NCI-H146 treated with DMSO at 0.1 percent for 48 hours (cell line): ENCODE data around the gene HHEX.
"Not testable (repeated sequence)": the region's sequence is repeated elsewhere in the genome, so short reads cannot be mapped to it uniquely, and the experiment has no call there.

Experiments used
- DNase-seq: peaks from one replicate; lab custom pipeline; 2025; ENCODE audit not compliant: unreplicated experiment; lab: John Stamatoyannopoulos, UW

Gene HHEX

DNA sequence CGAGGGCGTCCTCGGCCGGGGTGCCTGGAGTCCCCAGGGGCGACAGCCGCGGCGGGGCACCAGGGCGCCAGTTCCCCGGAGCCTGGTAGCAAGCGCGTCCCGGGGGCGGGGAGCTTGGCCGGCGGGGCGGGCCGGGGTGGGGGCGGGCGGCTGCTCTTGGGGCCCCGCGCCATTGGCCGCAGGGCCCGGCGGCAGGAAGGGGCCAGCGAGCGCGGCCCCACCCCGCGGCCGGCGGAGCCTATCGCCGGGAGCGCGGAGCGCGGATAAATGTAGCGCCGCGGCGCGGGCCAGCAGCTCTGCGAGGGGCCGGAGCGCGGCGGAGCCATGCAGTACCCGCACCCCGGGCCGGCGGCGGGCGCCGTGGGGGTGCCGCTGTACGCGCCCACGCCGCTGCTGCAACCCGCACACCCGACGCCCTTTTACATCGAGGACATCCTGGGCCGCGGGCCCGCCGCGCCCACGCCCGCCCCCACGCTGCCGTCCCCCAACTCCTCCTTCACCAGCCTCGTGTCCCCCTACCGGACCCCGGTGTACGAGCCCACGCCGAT is at the start of gene HHEX:
Gene HHEX, plus strand, starts transcription at position 293 of the 548 bp plus-strand sequence. Its CDS starts 32 bp downstream, at position 325.
- no peak for DNase-seq

DNA sequence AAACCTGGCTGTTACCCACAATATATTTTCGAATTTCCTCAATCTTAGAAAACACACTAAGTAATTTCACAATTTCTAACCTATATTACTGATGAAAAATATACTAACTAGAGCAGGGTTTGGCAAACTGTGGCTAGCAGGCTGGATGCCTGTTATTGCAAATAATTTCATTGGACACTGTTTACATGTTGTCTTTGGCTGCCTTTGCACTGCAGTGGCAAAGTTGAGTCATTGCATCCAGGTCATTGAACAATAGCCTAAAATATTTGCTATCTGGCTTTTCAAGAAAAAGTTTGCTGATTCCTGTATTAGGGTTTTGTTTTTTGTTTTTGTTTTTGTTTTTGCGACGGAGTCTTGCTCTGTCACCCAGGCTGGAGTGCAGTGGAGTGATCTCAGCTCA is 49.6 kb upstream of the HHEX start:
- no peak for DNase-seq

- no peak for DNase-seq
These were observed 48.3 kb upstream of the HHEX start for GRCh38 chr10:92641492-92641891.

- no peak for DNase-seq
These were observed 44.8 kb upstream of the HHEX start for GRCh38 chr10:92644921-92645320.

DNA sequence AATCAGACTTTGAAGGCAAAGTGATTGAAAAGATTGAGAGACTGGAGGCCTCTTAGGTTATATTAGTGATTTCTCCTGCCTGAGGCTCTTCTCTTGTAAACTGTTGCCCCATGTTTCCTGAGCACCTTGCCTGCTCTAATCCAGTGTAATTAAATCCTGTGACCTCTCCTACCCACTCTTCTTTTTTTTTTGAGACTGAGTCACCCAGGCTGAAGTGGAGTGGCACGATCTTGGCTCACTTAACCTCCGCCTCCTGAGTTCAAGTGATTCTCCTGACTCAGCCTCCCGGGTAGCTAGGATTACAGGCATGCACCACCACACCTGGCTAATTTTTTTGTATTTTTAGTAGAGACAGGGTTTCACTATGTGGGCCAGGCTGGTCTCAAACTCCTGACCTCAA is 38.9 kb upstream of the HHEX start:
- DNase-seq: not testable (repeated sequence)

GRCh38 chr10:92655426-92655825 is 34.3 kb upstream of the HHEX start:
- DNase-seq: no peak

DNA sequence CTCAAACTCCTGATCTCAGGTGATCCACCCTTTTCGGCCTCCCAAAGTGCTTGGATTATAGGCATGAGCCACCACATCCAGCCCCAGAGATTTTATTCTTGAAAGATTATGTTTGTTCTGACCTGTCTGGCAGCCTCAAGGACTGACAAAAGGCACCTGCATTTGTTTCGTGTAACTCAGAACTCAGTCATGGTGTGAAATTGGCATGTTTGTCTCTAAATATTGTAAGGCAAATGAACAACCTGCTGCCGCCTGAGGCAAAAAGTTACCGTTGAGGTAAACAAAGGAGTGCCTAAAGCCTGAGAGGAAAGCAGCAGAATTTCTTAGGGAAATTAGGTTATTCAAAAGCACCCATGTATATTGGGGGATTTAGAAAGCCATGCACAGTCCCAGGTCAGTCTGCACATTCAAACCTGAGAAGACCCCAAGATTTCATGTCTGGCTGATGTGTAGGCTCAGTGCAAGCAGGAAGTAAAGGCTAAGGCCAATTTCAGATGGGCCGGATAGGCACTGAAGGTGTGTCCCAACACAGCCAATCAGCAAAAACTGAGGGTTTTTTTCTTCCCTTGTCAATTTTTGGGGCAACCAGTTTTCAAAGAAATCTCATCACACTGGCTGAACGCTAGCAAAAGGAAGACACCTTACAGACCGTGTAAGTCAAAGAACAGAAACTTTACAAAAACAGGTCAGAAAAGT is 33.3 kb upstream of the HHEX start:
- DNase-seq: no peak

GRCh38 chr10:92657024-92657423 is 32.7 kb upstream of the HHEX start:
- no peak for DNase-seq

GRCh38 chr10:92662848-92663247 is 26.9 kb upstream of the HHEX start:
- DNase-seq: no peak

DNA sequence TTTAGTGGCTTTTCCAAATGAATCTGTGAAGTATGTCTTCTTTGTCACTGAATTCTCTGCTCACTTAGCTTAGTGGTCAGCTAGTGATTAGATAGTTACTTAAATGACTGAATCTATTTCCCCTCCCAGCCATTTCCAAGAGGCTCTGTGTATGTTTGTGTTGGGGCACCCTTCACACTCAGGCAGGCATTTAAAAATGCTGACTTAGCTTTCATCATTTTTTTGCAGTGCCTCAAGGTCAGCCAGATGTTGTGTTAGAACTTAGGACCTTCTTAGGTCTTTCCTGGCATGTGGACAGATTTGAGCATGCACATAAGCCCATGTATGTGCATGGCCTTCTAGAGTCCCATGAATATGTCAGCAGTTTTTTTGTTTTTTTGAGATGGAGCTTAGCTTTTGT is 25.4 kb upstream of the HHEX start:
- no peak for DNase-seq

- DNase-seq: no peak
These were observed 22.7 kb upstream of the HHEX start for GRCh38 chr10:92667078-92667477.

DNA sequence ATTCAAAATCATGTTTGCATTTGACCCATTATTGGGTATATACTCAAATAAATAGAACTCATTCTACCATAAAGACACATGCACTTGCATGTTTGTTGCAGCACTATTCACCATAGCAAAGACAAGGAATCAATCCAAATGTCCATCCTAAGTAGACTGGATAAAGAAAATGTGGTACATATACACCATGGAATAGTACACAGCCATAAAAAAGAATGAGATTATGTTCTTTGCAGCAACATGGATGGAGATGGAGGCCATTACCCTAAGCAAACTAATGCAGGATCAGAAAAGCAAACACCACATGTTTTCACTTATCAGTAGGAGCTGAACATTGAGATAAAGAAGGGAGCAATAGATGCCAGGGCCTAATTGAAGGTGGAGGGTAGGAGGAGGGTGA is 12.0 kb upstream of the HHEX start:
- no peak for DNase-seq

- DNase-seq: no peak
These were observed 11.5 kb upstream of the HHEX start for GRCh38 chr10:92678206-92678605.

DNA sequence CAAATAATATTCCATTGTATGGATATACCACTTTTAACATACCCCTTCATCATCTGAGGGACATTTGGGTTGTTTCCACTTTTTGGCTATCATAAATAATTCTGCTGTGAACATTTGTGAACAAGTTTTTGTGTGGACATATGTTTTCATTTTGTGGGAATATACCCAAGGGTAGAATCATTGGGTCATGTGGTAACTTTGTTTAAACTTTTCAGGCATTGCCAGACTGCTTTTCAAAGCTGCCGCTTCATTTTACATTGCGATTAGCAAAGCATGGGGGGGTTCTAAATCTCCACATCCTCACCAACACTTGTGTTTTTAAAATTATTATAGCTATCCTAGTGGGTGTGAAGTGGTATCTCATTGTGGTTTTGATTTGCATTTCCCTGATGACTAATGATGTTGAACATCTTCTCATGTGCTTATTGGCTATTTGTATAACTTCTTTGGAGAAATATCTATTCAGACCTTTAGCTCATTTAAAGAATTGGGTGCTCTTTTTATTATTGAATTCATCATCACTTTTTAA is 8.4 kb upstream of the HHEX start:
- no peak for DNase-seq

- DNase-seq: no peak
These were observed 1.2 kb upstream of the HHEX start for GRCh38 chr10:92688573-92688926.

DNA sequence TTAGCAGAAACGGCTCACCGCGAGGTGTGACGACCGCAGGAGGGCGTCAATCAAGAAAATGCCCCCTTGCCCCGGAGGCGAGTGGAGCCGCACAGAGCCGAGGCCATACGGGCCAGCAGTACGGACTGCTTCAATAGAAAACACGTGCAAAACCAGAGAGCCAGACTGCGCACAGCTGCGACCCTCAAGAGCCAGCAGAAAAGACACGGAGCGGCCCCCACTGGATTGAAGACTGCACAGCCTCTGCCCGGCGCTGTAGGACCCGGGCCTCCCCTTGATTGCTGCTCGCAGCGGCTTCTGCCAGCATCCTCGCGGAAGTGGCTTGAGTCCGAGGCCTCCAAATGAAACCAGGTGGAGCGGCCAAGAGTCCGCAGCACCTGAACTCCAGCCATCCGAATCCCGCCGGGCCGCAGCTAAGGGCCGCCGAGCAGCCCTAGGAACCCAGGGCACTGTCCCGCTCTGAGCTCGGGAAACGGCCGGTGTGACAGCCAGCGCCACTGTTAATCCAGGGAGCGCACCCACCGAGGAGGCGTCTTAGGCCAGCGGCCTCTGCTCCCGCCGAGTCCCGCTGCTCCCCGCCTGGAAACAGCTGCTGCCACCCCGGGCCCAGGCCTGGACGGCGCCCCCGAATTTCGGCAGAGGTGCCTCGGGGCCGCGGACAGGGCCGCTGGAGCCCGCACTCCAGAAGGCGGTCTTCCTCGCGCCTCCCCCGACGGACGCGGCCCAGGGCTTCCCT is 660 bp upstream of the HHEX start:
- no peak for DNase-seq

DNA sequence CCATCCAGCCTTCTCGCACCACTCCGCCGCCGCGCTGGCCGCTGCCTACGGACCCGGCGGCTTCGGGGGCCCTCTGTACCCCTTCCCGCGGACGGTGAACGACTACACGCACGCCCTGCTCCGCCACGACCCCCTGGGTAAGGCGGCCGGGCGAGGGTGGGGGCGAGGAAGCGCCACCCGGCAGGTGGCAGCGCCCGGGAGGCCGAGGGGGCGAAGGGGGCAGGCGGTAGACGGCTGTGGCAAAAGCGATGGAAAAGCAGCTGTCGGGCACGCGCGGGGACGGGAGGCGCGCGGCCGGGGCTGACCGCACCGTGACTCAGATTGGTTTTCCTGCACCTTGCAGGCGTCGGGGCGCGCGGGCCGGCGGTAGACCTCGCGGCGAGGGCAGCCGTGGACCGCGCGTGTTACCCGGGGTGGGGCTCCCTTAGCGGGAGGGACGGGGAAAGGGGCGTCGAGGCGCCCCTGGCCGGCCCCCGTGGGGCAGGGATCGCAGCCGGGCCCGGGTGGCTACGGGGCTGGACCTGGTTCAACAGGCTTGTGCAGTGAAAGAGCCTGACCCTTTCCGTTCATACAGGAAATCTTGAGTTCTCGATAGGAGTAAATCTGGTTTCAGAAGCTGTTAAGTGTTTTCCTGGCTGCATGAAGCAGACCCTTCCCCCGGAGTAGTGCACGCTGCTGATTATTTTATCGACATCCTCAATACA is 608 bp downstream of the HHEX start:
- peak; percentile 7 for DNase-seq

DNA sequence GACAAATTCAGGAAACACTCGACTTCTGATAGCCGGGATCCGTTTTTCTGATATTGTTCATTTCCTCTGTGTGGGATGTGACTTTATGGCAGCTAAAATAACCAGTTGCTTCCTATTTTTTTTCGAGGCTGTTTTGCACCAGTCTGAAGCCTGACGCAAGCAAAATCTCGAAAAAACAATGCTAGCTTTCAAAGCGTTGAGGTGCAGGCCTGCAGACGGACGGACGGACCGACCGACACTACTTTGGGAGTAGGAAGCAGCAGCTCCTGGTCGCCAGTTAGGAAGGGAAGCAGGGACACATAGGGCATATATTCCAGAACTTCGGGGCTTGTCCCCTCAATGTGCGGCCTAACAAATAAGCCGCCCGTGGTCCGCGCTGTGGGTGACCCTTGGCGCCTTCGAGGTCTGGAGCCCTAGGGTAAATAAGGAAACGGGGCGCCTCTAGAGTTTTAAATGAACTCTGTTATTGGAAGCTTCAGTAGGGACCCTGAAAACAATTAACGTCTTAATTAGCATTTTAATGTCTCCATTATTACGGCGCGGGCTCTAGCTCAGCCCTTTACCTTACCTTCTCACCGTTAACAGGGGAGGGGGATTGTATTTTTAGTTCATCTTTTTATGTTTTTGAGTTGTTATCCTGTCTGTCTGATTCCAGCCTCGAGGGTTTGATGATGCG is 1.3 kb downstream of the HHEX start:
- DNase-seq: no peak

DNA sequence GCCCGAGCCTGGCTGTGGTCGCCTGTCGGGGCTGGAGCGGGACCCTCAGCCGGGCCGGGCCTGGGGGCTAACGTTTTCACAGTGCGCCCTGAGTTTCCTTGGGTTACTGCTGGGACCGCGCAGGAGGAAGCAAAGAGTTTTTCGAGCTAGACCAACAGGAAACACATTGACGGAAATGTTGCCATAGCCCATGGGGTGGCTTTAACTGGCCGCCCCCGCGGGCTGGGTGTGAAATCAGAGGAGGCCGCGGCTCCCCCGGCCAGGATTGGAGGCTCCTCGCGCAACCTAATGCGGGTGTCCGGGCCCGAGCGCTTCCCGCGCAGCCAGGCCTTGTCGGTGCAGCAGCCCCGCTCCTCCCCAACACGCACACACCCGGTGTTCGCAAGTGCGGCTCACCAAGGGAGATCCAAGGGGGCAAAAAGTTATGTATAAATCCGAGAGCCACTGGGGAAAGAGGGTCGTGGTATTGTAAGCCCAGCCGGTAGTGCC is 1.9 kb downstream of the HHEX start:
- no peak for DNase-seq

- DNase-seq: no peak
These were observed 2.4 kb downstream of the HHEX start for GRCh38 chr10:92692080-92692671.
